UCSD-AML1 (cell line): Measurements from ENCODE around the gene PFN3.
"Not testable (repeated sequence)": the region's sequence is repeated elsewhere in the genome, so short reads cannot be mapped to it uniquely, and the experiment has no call there.

ENCODE experiments used
- DNase-seq: peaks from one replicate; lab custom pipeline; 2025; ENCODE audit not compliant: unreplicated experiment; lab: John Stamatoyannopoulos, UW

PFN3 gene

DNA sequence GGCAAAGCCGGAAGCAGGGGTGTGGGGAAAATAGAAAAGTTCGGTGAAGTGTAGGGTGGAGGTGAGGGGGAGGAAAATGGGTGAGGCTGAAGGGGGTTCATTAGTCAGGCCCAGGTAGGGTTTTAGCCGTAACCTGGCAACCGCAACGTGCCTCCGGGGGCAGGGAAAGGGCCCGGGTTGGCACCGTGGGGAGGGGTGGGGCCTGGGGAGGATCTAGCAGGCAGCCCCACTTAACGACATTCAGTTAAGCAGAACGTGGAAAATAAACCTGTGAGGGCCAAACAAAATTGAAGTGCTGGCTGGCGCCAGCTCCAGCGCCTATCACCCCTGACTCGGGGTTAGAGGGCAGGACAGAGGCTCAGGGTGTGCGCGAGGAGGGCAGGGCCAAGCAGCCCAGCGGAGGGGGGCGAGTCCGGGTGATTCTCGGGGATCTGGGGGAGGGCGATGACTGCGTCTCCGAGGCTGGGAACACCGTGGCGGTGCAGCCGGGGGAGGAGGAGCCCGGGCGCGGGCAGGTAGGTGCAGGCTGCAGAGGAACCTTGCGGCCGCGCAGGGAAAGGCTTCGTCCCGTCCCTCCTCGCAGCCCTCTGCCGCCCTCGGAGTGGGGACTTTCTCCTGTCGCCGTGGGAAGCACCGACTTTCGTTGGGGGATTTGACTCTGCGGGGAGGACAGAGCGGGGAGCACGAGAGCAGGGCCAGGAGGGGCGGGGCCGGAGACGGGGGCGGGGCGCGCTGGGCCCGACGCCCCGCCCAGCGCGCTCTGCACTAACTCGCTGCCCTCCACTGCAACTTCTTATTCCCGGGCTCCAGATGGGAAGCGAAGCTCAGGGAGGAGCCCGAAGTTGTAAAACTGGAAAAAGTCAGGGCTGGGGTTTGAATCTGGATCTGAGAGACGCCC lies 37.6 kb downstream of the PFN3 start:
- DNase-seq: no peak

DNA sequence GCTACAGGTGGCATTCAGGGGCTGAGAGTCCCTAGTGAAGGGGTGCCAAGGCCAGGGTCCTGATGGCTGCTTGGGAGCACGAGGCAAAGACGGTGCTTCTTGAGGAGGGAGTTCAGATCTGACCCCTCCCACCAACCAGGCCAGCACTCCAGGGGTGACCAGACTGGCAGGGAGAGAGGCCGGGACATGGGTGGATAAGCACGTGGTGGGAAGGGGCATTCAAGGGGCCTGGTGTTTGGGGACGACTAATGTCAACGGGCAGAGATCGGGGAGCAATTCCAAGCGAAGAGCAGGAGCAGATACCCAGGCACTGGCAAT lies 38.2 kb downstream of the PFN3 start:
- DNase-seq: no peak

DNA sequence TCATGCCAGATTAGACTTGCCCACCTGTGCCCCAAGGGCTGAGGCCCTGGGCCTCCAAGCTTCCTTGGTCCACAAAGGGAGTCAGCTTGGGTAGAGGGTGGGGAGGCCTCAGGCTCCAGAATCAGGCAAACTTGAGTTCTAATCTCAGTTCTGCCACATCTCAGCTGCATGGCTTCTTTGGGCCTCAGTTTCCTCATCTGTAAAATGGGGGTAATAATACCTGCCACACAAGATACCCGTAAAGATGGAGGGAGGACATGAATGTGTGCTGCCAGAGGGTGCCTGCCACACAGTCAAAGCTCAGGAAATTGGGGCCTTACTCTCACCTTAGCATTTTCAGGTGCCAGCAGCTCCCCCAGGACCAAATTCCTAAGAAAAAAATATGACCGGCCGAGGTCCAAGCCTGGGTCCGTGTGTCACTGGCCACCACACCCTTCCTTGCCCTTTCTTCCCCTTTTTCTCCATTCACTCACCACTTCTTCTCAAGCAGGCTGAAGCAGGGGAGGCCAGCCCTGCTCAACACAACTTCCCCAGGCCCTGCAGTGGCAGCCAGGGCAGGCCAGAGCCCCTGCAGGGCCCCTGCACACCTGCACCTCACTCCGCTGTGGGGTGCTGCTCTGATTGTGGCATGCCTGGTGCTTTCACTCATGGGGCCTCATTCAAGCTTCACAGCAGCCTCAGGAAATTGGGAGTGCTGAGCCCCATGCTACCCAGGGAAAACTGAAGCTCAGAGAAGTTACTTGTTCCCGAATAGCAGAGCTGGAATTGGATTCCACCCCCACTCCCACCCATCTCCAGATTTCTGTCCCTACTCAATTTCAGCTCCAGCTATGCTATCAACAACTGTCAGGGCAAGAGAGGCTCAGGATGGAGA lies 38.8 kb downstream of the PFN3 start:
- DNase-seq: no peak

DNA sequence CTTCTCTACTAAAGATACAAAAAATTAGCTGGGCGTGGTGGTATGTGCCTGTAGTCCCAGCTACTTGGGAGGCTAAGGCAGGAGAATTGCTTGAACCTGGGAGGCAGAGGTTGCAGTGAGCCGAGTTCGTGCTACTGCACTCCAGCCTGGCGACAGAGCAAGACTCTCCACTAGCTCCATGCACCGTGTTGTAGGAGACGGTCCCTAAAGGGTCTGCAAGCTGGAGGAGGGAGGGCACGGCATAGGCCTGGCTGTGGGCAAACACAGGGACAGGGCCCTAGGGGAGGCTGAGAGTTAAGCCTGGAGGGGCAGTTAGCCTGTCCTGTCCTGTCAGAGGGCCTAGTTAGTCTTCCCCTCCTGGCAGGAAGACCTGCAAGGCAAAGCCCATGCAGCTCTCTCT lies 39.7 kb downstream of the PFN3 start:
- not testable (repeated sequence) for DNase-seq

DNA sequence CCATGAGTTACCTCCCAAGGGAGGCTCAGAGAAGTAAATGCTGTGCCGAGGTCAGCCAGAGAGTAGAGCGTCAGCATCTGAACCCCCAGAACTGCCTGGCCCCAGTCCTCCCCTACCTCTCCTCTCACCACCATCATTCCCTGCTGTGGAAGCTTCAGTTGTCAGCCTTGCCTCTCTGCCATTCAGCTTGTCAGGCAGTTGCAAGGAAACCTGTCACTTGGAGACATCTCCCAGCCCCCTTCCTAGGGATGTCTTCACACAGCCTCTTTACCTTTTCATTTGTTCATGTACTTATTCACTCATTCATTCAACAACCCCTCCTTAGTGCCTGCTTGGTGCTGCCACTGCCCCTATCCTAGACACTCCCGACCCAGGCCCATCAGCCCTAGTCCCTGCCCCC lies 40.6 kb downstream of the PFN3 start:
- no peak for DNase-seq

DNA sequence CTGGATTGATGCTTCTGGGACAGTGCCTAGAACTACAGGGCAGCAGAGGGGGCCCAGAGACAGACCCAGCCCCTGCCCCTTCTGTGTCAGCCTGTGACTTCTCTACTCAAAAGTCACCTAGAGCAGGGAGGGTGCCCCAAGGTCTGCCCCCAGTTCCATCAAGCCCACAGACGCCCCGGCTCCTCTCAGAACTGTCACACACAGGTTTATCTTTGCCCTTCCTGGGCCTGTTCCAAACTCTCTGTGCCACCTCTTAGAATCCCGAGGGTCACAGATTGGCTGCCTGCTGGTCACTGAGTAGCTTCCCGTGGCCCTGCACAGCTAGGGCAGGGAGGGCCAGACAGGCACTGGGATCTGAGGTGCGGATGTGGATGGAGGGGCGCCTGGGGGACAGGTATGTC lies 41.0 kb downstream of the PFN3 start:
- no peak for DNase-seq

DNA sequence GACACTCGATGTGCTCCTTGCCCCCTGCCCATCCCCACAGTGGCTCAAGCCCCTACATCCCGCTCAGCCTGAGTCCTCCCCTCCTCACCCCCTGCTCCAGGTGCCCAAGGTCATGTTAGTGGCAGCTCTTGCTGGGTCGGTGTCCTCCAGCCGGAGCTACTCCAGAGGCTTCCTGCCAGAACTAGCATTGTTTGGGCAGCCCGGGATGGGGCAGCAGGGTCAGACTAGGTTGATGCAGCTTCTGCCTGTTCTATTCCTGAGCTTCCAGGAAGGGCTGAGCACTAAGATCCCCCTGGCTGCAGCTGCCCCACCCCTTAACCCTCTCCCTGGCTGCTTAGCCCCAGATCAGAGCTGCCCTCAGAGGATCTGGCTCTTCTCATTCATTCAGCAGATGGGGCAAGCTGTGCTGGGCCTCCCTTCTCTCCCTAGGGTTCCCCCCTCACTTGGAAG lies 42.1 kb downstream of the PFN3 start:
- DNase-seq: no peak

- DNase-seq: peak; percentile 76
These were observed 42.8 kb downstream of the PFN3 start, which contains the start of gene RGS14 for GRCh38 chr5:177357459-177358351. TSS of gene RGS14 (plus strand) at chr5:177357924. CDS start at chr5:177358025, 101 bp downstream.

DNA sequence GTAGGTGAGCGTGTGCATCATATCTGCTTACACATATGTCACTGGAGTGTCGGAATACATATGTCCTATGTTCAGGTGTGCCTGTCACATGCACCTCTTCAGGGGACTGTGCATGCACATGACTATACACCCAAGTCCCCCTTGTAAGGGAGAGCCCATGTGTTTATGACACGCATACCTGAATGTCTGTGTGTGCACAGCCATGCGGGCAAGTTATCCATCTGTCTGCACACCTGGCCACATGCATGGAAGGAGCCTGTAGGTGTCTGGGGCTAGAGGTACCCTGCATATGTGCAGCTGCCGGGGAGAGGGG lies 43.4 kb downstream of the PFN3 start:
- DNase-seq: no peak

DNA sequence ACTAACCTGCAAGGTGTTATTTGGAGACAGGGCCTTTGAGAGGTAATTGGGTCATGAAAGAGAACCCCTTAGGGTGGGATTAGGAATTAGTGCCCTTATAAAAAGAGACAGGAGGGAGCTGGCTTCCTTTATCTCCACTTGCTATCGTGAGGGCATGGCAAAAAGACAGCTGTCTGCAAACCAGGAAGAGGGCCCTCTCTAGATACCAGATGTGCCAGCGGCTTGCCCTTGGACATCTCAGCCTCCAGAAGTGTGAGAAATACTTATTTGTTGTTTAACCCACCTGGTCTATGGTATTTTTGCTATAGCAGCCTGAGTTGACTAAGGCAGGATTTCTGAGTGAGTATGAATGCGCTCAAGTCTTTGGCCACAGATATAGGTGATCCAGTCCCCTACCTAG lies 43.7 kb downstream of the PFN3 start:
- no peak for DNase-seq

GRCh38 chr5:177355868-177356168 lies 44.6 kb downstream of the PFN3 start:
- no peak for DNase-seq

- DNase-seq: no peak
These were observed 45.1 kb downstream of the PFN3 start for GRCh38 chr5:177355162-177355867.

- DNase-seq: no peak
These were observed 45.8 kb downstream of the PFN3 start for GRCh38 chr5:177354711-177355110.

- no peak for DNase-seq
These were observed 46.2 kb downstream of the PFN3 start for GRCh38 chr5:177354256-177354655.

GRCh38 chr5:177353093-177353492 lies 47.4 kb downstream of the PFN3 start:
- no peak for DNase-seq

- peak; percentile 90 for DNase-seq
These were observed 48.8 kb downstream of the PFN3 start, which contains the start of gene LMAN2 for GRCh38 chr5:177351392-177352329. TSS of gene LMAN2 (minus strand) at chr5:177351668. CDS start at chr5:177351647, 21 bp downstream.

- no peak for DNase-seq
These were observed 49.6 kb downstream of the PFN3 start for GRCh38 chr5:177350776-177351391.
